Measurements from ENCODE around the gene RBM4B.
"Not testable (repeated sequence)": the region's sequence is repeated elsewhere in the genome, so short reads cannot be mapped to it uniquely, and the experiment has no call there.

RBM4B gene

DNA sequence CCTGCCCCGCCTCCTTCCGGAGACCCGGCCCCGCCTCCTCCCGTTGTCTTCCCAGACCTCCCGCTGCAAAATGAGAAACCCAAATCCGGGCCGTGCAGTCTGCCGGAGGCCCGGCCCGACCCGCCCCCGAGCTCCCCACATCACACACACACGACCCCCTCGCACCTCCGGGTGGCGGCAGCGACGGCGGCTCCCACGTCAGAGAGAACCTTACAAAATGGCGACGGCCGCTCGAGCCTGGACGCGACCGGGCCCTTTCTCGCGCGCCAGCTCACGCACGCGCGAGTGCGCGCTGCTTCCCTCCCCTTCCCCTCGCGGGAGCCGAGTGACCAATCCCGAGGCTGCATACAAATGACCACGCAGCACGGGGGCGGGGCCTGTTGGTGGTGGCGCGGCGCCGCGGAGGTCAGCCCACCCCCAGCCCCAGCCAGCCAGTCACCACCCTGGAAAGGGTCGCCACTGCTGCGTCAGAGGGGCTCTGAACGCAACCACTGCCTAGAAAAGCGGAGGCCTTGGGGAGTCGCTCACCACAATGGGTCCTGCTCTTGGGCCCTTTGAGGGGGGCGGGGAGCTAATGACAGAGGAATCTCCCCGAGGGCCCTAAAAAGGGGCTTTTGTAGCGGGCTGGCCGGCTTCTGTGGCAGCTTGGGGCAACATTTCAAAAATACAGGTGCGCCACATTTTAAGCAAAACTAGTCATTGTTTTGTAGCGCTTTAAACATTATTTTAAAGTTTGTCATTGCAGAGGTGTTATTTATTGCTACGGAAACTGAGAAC is at the start of gene RBM4B:
RBM4B (minus strand) TSS at position 289 of the 777 bp plus-strand sequence. CDS start 808 bp downstream, outside the sequence.
- peak; percentile 88 to 89 for DNase-seq (ENCODE audit: low read depth in 1 of 2, low spot score in 1 of 2)

GRCh38 chr11:66725647-66726046 is 48.0 kb upstream of the RBM4B start:
- no peak for DNase-seq (ENCODE audit: low read depth in 1 of 2, low spot score in 1 of 2)

- DNase-seq (ENCODE audit: low read depth in 1 of 2, low spot score in 1 of 2) = no peak
Measured at GRCh38 chr11:66725114-66725513, 47.4 kb upstream of the RBM4B start.

GRCh38 chr11:66724167-66724566 is 46.5 kb upstream of the RBM4B start:
- DNase-seq (ENCODE audit: low read depth in 1 of 2, low spot score in 1 of 2) = not testable (repeated sequence)

DNA sequence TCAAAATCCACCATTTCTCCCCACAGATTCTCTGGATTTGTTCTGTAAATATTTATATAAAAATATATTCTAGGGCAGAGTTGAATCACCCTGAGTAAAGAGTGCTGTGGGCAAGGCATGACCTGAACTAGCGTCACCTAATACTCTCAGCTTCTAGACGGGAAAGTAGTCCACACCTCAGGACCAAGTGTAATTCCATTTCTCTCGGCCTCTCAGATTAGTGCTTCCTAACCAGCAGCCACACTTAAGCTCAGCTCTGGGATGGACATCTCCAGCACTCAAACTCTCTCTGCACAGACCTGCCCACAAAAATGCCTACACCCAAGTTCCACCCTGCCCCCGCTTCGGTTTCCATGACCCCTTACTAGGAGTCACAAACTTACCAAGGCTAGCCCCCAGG is 46.0 kb upstream of the RBM4B start:
- DNase-seq (ENCODE audit: low read depth in 1 of 2, low spot score in 1 of 2) = no peak

GRCh38 chr11:66722745-66723651 is 45.3 kb upstream of the RBM4B start:
- DNase-seq (ENCODE audit: low read depth in 1 of 2, low spot score in 1 of 2) = no peak

- no peak for DNase-seq (ENCODE audit: low read depth in 1 of 2, low spot score in 1 of 2)
Measured at GRCh38 chr11:66721939-66722338, 44.3 kb upstream of the RBM4B start.

DNA sequence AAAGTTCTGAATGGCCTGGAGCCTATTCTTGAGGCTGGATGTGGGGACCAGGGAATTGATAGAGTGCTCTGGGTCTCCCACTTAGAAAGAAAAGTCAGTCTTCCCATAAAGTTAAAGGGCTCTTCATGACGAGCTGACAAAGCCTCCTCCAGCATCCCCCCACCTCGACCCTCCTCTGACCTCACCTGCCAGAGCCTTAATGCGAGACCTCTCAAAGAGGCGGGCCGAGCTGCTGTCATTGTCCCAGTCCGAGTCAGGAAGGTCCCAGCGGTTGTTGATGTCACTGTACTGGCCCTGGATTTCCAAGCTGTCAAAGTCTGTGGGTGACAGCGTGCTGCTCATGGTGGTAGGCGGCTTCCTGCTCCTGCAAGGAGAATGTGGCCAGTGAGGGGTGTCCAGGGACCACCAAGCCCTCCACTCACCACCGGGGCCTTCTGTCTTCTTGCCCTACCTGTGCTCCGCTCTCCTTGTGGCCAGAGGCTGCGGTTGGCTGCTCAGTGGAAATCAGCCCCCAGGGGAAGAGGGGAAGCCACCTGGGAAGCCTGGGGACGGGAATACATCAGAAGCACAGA is 43.3 kb upstream of the RBM4B start:
- no peak for DNase-seq (ENCODE audit: low read depth in 1 of 2, low spot score in 1 of 2)

DNA sequence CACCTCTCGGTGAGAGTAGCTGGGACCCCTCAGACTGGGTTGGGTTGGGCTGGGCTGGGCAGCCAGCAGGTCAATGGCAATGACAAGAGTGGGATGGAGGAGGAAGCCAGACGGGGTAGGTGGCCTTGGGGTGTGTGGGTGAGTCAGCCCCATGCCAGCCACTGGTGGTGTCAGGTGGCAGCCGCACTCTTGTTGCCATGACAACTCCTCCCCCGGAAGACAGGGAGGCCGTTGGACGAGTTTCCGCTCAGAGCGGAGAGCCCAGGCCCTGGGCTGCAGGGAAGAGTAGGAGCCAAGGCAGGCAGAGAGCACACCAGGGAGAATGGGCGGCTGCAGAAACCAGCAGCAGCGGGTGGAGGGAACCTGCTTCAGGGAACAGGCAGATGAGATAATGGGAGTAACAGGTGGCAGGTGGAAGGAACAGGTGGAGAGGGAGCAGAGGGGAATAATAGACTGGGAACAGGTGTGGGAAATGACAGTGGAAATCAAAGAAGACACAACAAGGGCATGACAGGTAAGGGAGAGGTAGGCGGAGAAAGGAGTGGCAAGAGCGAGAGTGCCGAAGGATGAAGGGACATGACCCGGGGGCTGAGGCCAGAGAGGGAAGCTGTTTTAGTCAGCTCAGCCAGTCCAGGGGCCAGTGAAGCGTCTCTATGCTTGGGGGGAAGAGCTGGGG is 42.7 kb upstream of the RBM4B start:
- no peak for DNase-seq (ENCODE audit: low read depth in 1 of 2, low spot score in 1 of 2)

GRCh38 chr11:66719111-66719872 is 41.6 kb upstream of the RBM4B start:
- no peak for DNase-seq (ENCODE audit: low read depth in 1 of 2, low spot score in 1 of 2)

DNA sequence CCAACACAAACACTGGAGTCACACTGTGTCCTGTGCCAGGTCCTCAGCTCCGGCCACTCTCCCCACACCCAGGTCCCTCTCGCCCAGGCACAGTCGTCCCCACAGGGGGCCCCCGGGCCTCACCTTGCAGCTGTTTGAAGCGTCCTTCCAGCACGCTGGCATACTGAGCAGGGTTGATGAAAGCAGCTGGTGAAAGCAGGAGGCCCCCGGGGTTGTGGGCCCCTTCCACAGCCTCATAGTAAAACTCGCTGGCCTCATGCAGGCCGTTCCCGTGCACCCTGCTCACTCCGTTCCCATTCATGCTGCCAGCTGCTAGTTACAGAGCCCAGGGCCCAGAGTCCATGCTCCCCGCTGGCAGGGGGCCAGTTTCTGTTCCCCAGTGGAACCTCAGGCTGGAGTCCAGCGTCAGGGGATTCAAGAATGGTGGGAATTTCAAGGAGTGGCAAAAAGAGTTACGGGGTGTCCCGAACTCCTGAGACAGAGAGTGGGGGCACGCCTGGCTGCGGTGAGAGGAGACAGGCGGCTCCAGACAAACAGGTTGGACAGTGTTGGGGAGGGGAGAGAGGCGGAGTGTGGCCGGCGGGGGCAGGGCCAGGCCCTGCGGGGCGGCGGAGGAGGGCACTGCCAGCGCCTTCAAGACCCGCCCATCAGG is 40.8 kb upstream of the RBM4B start:
- no peak for DNase-seq (ENCODE audit: low read depth in 1 of 2, low spot score in 1 of 2)

GRCh38 chr11:66717925-66718319 is 40.2 kb upstream of the RBM4B start:
- no peak for DNase-seq (ENCODE audit: low read depth in 1 of 2, low spot score in 1 of 2)

GRCh38 chr11:66716996-66717395 is 39.3 kb upstream of the RBM4B start:
- no peak for DNase-seq (ENCODE audit: low read depth in 1 of 2, low spot score in 1 of 2)

GRCh38 chr11:66715346-66716085 is 37.8 kb upstream of the RBM4B start:
- DNase-seq (ENCODE audit: low read depth in 1 of 2, low spot score in 1 of 2) = no peak

- DNase-seq (ENCODE audit: low read depth in 1 of 2, low spot score in 1 of 2) = no peak
Measured at GRCh38 chr11:66713746-66714480, 36.2 kb upstream of the RBM4B start.

GRCh38 chr11:66710384-66710930 is 32.8 kb upstream of the RBM4B start:
- no peak for DNase-seq (ENCODE audit: low read depth in 1 of 2, low spot score in 1 of 2)

- DNase-seq (ENCODE audit: low read depth in 1 of 2, low spot score in 1 of 2) = no peak
Measured at GRCh38 chr11:66708701-66709100, 31.0 kb upstream of the RBM4B start.

- DNase-seq (ENCODE audit: low read depth in 1 of 2, low spot score in 1 of 2) = no peak
Measured at GRCh38 chr11:66708094-66708493, 30.4 kb upstream of the RBM4B start.

Data from stimulated activated CD4-positive, alpha-beta T cell treated with anti-CD3 and anti-CD28 coated beads, Interleukin-15, amount 100 ng/mL, for 1 hour (primary cell).